H9 (cell line): ENCODE data around the gene TEX22. TPM values are rescaled to one million over a fixed set of nuclear protein-coding genes. Genes with fewer than 3 reads are reported as not detected.

Experiments
- DNase-seq: peaks from one replicate; pipeline ENCODE4 v3.0.0-alpha.2; 2017
- H2AFZ ChIP-seq: one replicate; pipeline ENCODE4 v1.6.1; 2013; ENCODE audit warnings: mild to moderate bottlenecking, low read length, control low read depth, moderate library complexity
- H2AK5ac ChIP-seq: 2 replicates; pipeline ENCODE4 v1.6.1; 2013; ENCODE audit warnings: low read length, control low read depth, mixed read lengths; ENCODE audit not compliant: insufficient read length
- H2BK120ac ChIP-seq: one replicate; pipeline ENCODE4 v1.6.1; 2013; ENCODE audit warnings: low read depth, mild to moderate bottlenecking, low read length, control low read depth, inconsistent platforms; ENCODE audit not compliant: poor library complexity, severe bottlenecking
- H2BK12ac ChIP-seq: 2 replicates; pipeline ENCODE4 v1.6.1; 2013; ENCODE audit warnings: low read length, control low read depth, mixed read lengths, low read depth; ENCODE audit not compliant: insufficient read length
- H2BK15ac ChIP-seq: 2 replicates; pipeline ENCODE4 v1.6.1; 2013; ENCODE audit warnings: low read depth, low read length, control low read depth
- H2BK20ac ChIP-seq: one replicate; pipeline ENCODE4 v1.6.1; 2013; ENCODE audit warnings: low read depth, mild to moderate bottlenecking, low read length, control low read depth, inconsistent platforms; ENCODE audit not compliant: poor library complexity, severe bottlenecking
- H2BK5ac ChIP-seq: 2 replicates; pipeline ENCODE4 v1.6.1; 2013; ENCODE audit warnings: low read length, control low read depth, mixed read lengths; ENCODE audit not compliant: insufficient read length
- H3K14ac ChIP-seq: 2 replicates; pipeline ENCODE4 v1.6.1; 2013; ENCODE audit warnings: low read length, control low read depth; ENCODE audit not compliant: insufficient read depth
- H3K18ac ChIP-seq: 2 replicates; pipeline ENCODE4 v1.6.1; 2013; ENCODE audit warnings: low read depth, mild to moderate bottlenecking, mixed read lengths, low read length, control low read depth; ENCODE audit not compliant: insufficient read length
- H3K23ac ChIP-seq: 2 replicates; pipeline ENCODE4 v1.6.1; 2013; ENCODE audit warnings: low read length, control low read depth, mixed read lengths, low read depth; ENCODE audit not compliant: insufficient read length
- H3K23me2 ChIP-seq: 2 replicates; pipeline ENCODE4 v1.6.1; 2013; ENCODE audit warnings: low read depth, mild to moderate bottlenecking, mixed read lengths, low read length, control low read depth; ENCODE audit not compliant: insufficient read length, poor library complexity, severe bottlenecking
- H3K27ac ChIP-seq: 2 replicates; pipeline ENCODE4 v1.5.1; 2013; ENCODE audit warnings: low read length, control low read depth, mixed read lengths, low read depth; ENCODE audit not compliant: insufficient read length
- H3K27me3 ChIP-seq: 2 replicates; pipeline ENCODE4 v1.6.1; 2013; ENCODE audit warnings: low read length, control low read depth, inconsistent platforms; ENCODE audit not compliant: insufficient read depth
- H3K4ac ChIP-seq: 2 replicates; pipeline ENCODE4 v1.6.1; 2013; ENCODE audit warnings: low read depth, mild to moderate bottlenecking, control low read depth, inconsistent platforms, low read length, moderate library complexity
- H3K4me1 ChIP-seq: 2 replicates; pipeline ENCODE4 v1.6.1; 2013; ENCODE audit warnings: low read length, control low read depth, inconsistent platforms; ENCODE audit not compliant: insufficient read depth
- H3K4me2 ChIP-seq: 2 replicates; pipeline ENCODE4 v1.6.1; 2013; ENCODE audit warnings: low read length, control low read depth, mixed read lengths; ENCODE audit not compliant: insufficient read length, insufficient read depth
- H3K56ac ChIP-seq: 2 replicates; pipeline ENCODE4 v1.6.1; 2013; ENCODE audit warnings: low read depth, mild to moderate bottlenecking, mixed read lengths, low read length, control low read depth; ENCODE audit not compliant: insufficient read length
- H3K79me1 ChIP-seq: 2 replicates; pipeline ENCODE4 v1.6.1; 2013; ENCODE audit warnings: low read depth, mild to moderate bottlenecking, moderate library complexity, low read length, control low read depth, inconsistent platforms; ENCODE audit not compliant: insufficient read depth, poor library complexity, severe bottlenecking
- H3K79me2 ChIP-seq: 2 replicates; pipeline ENCODE4 v1.6.1; 2013; ENCODE audit warnings: low read length, control low read depth, inconsistent platforms; ENCODE audit not compliant: insufficient read depth
- H3K9ac ChIP-seq: 2 replicates; pipeline ENCODE4 v1.6.1; 2013; ENCODE audit warnings: low read length, control low read depth, mixed read lengths; ENCODE audit not compliant: insufficient read length; ENCODE audit errors: extremely low read depth
- H3K9me3 ChIP-seq: one replicate; pipeline ENCODE4 v1.6.1; 2013; ENCODE audit warnings: low read depth, low read length, inconsistent platforms; ENCODE audit not compliant: control insufficient read depth
- H3T11ph ChIP-seq: one replicate; pipeline ENCODE4 v1.6.1; 2013; ENCODE audit warnings: mild to moderate bottlenecking, low read length, control low read depth, inconsistent platforms
- H4K20me1 ChIP-seq: one replicate; pipeline ENCODE4 v1.6.1; 2013; ENCODE audit not compliant: control insufficient read depth, insufficient read length, insufficient read depth
- H4K5ac ChIP-seq: 2 replicates; pipeline ENCODE4 v1.6.1; 2013; ENCODE audit warnings: low read depth, mild to moderate bottlenecking, mixed read lengths, low read length, control low read depth; ENCODE audit not compliant: insufficient read length
- H4K8ac ChIP-seq: replicated peaks from 2 replicates; pipeline ENCODE4 v1.6.1; 2013; ENCODE audit warnings: low read length, control low read depth, mixed read lengths, low read depth; ENCODE audit not compliant: insufficient read length
- H4K91ac ChIP-seq: 2 replicates; pipeline ENCODE4 v1.6.1; 2013; ENCODE audit warnings: low read depth, mild to moderate bottlenecking, moderate library complexity, mixed read lengths, low read length, control low read depth; ENCODE audit not compliant: insufficient read length
- H3K27ac Mint-ChIP-seq, 3 experiments: 2 replicates in 2 of 3; 3 replicates in 1 of 3; pipeline ENCODE4 v1.8.0; 2020 to 2021; ENCODE audit warnings: mixed read lengths in 3 of 3, mild to moderate bottlenecking in 1 of 3, moderate library complexity in 1 of 3
- H3K27me3 Mint-ChIP-seq: 2 replicates; pipeline ENCODE4 v1.8.0; 2021; ENCODE audit warnings: low read depth, mild to moderate bottlenecking, moderate library complexity, mixed read lengths
- H3K36me3 Mint-ChIP-seq, 3 experiments: 2 replicates in 2 of 3; 3 replicates in 1 of 3; pipeline ENCODE4 v1.8.0; 2020 to 2021; ENCODE audit warnings: low read depth in 3 of 3, mixed read lengths in 3 of 3; ENCODE audit not compliant: insufficient read depth in 1 of 3
- H3K4me1 Mint-ChIP-seq, 2 experiments: 2 replicates each; pipeline ENCODE4 v1.8.0; 2020; ENCODE audit warnings: mixed read lengths in 2 of 2
- H3K4me3 Mint-ChIP-seq, 2 experiments: 2 replicates in 1 of 2; 3 replicates in 1 of 2; pipeline ENCODE4 v1.8.0; 2020 to 2021; ENCODE audit warnings: mild to moderate bottlenecking in 2 of 2, mixed read lengths in 2 of 2, moderate library complexity in 1 of 2
- H3K9me3 Mint-ChIP-seq, 2 experiments: 2 replicates in 1 of 2; 3 replicates in 1 of 2; pipeline ENCODE4 v1.8.0; 2020; ENCODE audit warnings: mild to moderate bottlenecking in 2 of 2, mixed read lengths in 2 of 2, moderate library complexity in 1 of 2
- WGBS: extraction: QIAGEN DNeasy Blood & Tissue Kit; methylation state at CpG from one replicate; pipeline ENCODE4 v1.1.7; 2013; ENCODE audit warnings: missing lambda C conversion rate, low lambda C conversion rate, mixed read lengths; ENCODE audit not compliant: insufficient read length; ENCODE audit errors: extremely low coverage; 5-methylcytosine and 5-hydroxymethylcytosine counted together
- total RNA-seq: library from RNA; stranded (reverse); gene quantifications from 2 replicates; pipeline ENCODE4 v1.2.1, GENCODE V29; 2021
- TF ChIP-seq, protein P1 (sequence below): fragments of 200-600 bp; sonication (generic); conservative IDR thresholded peaks from 3 replicates; pipeline ENCODE4 v1.8.0; 2021; ENCODE audit warnings: antibody characterized with exemption, mild to moderate bottlenecking

The TEX22 gene
- total RNA-seq, 1 experiment from 2014 or later = 0.83 TPM

DNA sequence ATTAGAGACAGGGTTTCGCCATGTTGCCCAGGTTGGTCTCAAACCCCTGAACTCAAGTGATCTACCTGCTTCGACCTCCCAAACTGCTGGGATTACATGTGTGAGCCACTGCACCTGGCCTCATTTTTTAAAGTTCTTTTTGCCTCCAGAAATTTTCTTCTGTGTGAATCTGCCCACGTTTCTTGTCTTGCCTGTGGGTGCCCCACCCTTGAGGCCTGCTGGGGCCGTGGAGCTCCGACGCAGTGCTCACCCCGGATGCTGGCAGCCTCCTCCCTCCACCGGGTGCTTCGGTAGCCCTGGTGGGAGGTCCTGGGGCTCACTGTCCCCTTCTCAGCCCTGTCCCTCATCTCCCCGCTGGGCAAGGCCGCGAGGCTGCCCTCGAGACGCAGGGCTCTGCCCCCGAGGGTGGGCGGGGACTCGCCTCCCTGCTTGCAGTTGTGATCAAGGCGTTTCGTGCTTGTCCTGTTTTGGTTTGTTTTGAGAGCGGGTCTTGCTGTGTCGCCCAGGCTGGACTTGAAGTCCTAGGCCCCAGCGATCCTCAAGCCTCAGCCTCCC, 56.8 kb downstream of the TEX22 start:
- H3K27ac Mint-ChIP-seq = peak overlapping the region in 1 of 3 experiments; percentile 78; a peak in 1 of 7 replicates

More for the DNA sequence above, 56.8 kb downstream of the TEX22 start:
- Mint-ChIP-seq H3K4me3 (no peak overlapping the region), H3K36me3 (peaks cover 22 to 50% (median 50%) of the 10 kb centered on the region in 3 experiments; a peak in 6 of 7 replicates), H3K9me3 (no peaks in the 10 kb centered on the region; a peak in 1 of 5 replicates), H3K27me3 (no peaks in the 10 kb centered on the region), H3K4me1 (no peaks in the 10 kb centered on the region)
- Histone ChIP-seq H3K56ac (no peak overlapping the region), H3K9ac (no peak overlapping the region), H2BK20ac (no peak overlapping the region), H3K18ac (no peak overlapping the region), H2BK15ac (no peak overlapping the region), H2BK12ac (no peak overlapping the region), H3T11ph (no peak overlapping the region), H3K79me1 (no peaks in the 10 kb centered on the region), H3K9me3 (no peaks in the 10 kb centered on the region), H4K5ac (no peak overlapping the region), H3K27ac (no peak overlapping the region), H2BK120ac (no peak overlapping the region), H3K23ac (no peak overlapping the region), H3K4me1 (no peaks in the 10 kb centered on the region), H4K20me1 (no peaks in the 10 kb centered on the region), H4K8ac (no peak overlapping the region), H3K4ac (no peak overlapping the region), H3K23me2 (no peaks in the 10 kb centered on the region), H3K27me3 (no peaks in the 10 kb centered on the region), H4K91ac (no peak overlapping the region), H3K4me2 (no peak overlapping the region), H2BK5ac (no peak overlapping the region), H2AK5ac (no peak overlapping the region), H3K79me2 (no peaks in the 10 kb centered on the region), H3K14ac (no peak overlapping the region), H2AFZ (no peak overlapping the region)
- TF ChIP-seq, protein P1, sequence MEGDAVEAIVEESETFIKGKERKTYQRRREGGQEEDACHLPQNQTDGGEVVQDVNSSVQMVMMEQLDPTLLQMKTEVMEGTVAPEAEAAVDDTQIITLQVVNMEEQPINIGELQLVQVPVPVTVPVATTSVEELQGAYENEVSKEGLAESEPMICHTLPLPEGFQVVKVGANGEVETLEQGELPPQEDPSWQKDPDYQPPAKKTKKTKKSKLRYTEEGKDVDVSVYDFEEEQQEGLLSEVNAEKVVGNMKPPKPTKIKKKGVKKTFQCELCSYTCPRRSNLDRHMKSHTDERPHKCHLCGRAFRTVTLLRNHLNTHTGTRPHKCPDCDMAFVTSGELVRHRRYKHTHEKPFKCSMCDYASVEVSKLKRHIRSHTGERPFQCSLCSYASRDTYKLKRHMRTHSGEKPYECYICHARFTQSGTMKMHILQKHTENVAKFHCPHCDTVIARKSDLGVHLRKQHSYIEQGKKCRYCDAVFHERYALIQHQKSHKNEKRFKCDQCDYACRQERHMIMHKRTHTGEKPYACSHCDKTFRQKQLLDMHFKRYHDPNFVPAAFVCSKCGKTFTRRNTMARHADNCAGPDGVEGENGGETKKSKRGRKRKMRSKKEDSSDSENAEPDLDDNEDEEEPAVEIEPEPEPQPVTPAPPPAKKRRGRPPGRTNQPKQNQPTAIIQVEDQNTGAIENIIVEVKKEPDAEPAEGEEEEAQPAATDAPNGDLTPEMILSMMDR = no peak
- WGBS = no CpG with 5 or more reads among the region's 22 CpGs
- no peak for DNase-seq
